Upper lobe of left lung (tissue), 4 donors: Measurements from ENCODE around the gene DLEU7.

Source experiments
- EP300 ChIP-seq, 4 donors: sonication (generic); formaldehyde crosslinking; IDR thresholded peaks; one replicate each; pipeline ENCODE4 v1.5.1; 2017; ENCODE audit warnings: antibody characterized with exemption in 4 of 4, control low read depth in 2 of 4
- POLR2A ChIP-seq, 4 donors: fragments of 450-650 bp; IDR thresholded peaks; one replicate each; pipeline ENCODE4 v1.5.1; 2016 to 2017; ENCODE audit warnings: antibody characterized with exemption in 4 of 4, mild to moderate bottlenecking in 2 of 4
- POLR2AphosphoS5 ChIP-seq, 2 donors: sonication (generic); formaldehyde crosslinking; IDR thresholded peaks; one replicate each; pipeline ENCODE4 v1.5.1; 2017; ENCODE audit warnings: antibody characterized with exemption in 2 of 2
- TF ChIP-seq, protein P1 (sequence below), 6 experiments: fragments of 450-650 bp in 4 of 6; fragments of 200-600 bp in 2 of 6; sonication (generic) in 2 of 6; IDR thresholded peaks; one replicate each; pipeline ENCODE4 v1.5.1; 2016 to 2019; ENCODE audit warnings: antibody characterized with exemption in 6 of 6

DNA sequence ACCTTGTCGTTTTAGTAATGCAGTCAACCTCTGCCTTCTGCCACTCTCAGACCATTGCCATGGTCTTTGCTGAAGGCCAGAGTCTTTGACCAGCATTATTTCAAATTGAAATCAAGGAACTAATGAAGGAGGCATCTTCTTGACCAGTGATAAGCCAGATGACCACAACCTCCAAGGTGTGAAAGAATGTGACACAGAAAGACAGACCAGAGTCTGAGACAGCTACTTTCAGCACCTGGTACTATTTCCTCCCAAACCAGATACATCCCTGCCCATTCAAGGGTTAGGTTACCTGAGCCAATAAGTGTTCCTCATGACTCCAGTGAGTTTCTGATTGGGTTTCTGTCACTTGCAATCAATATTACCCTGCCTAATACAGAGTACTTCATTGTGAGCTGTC lies 45.8 kb upstream of the DLEU7 start:
- TF ChIP-seq, protein P1, sequence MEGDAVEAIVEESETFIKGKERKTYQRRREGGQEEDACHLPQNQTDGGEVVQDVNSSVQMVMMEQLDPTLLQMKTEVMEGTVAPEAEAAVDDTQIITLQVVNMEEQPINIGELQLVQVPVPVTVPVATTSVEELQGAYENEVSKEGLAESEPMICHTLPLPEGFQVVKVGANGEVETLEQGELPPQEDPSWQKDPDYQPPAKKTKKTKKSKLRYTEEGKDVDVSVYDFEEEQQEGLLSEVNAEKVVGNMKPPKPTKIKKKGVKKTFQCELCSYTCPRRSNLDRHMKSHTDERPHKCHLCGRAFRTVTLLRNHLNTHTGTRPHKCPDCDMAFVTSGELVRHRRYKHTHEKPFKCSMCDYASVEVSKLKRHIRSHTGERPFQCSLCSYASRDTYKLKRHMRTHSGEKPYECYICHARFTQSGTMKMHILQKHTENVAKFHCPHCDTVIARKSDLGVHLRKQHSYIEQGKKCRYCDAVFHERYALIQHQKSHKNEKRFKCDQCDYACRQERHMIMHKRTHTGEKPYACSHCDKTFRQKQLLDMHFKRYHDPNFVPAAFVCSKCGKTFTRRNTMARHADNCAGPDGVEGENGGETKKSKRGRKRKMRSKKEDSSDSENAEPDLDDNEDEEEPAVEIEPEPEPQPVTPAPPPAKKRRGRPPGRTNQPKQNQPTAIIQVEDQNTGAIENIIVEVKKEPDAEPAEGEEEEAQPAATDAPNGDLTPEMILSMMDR (IDR thresholded peaks at IDR 0.05) = no peak
- no peak for TF ChIP-seq POLR2A (IDR thresholded peaks at IDR 0.05)
- no peak for TF ChIP-seq POLR2AphosphoS5 (IDR thresholded peaks at IDR 0.05)
- TF ChIP-seq EP300 (IDR thresholded peaks at IDR 0.05) = no peak
